ENCODE measurements around the gene PTRH2. TPM values are rescaled to one million over a fixed set of nuclear protein-coding genes. Genes with fewer than 3 reads are reported as not detected.

The PTRH2 gene
- total RNA-seq, 1 experiment from 2014 or later: 59.6 TPM

DNA sequence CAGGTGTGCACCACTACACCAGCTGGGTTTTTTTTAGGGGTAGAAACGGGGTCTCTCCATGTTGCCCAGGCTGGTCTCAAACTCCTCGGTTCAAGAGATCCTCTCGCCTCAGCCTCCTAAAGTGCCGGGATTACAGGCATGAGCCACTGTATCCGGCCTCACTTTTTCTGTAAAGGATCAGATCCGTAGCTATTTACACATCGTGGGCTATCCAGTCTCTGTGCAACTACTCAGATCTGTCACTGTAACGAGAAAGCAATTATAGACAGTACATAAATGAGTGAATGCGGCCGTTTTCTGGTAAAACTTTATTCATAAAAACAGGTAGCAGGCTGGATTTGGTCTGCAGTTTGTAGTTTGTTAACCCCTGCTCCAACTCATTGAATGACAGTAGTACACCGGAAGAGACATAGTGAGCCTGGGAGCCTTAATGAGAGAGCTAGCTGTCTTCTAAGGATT is 44.8 kb upstream of the PTRH2 start:
- RAD21 ChIA-PET (ENCODE audit: low non-redundant PET in 1 of 2, low total read pairs in 2 of 2, uncharacterized antibody in 2 of 2, unreplicated experiment in 2 of 2): interaction anchor here in 1 of 2 experiments (0.6 to 2.8 kb wide), 3 partner anchors 107 to 162 kb away, joined by 3 to 12 read pairs (median 3); no protein-coding TSS in a partner anchor
- Histone ChIP-seq H3K9me3 (ENCODE audit: control insufficient read depth in 1 of 2, insufficient read depth in 1 of 2, low read depth in 1 of 2, low read length in 2 of 2) (no peaks in the 10 kb centered on the region), H4K20me1 (ENCODE audit: insufficient read depth) (no peaks in the 10 kb centered on the region), H3K4me1 (ENCODE audit: control insufficient read depth in 1 of 2, insufficient read depth in 2 of 2, low read length in 2 of 2) (peaks cover 75 to 87% of the 10 kb centered on the region in 2 experiments), H3K27me3 (ENCODE audit: insufficient read depth, low read length) (no peaks in the 10 kb centered on the region), H3K4me3 (replicated peaks in 1 of 2; ENCODE audit: low read depth in 1 of 2, low read length in 2 of 2) (no peak overlapping the region), H2AFZ (ENCODE audit: low read depth, low read length, poor library complexity, severe bottlenecking) (no peak overlapping the region), H3K4me2 (ENCODE audit: low read length) (no peak overlapping the region), H3K36me3 (ENCODE audit: control insufficient read depth in 1 of 2, insufficient read depth in 2 of 2, low read length in 2 of 2) (no peaks in the 10 kb centered on the region), H3K79me2 (ENCODE audit: insufficient read depth, low read length) (peaks cover 3% of the 10 kb centered on the region; the same call in 1 of the 2 replicates), H3K9me2 (ENCODE audit: insufficient read depth) (no peaks in the 10 kb centered on the region), H3K27ac (ENCODE audit: low read depth, low read length) (peak overlapping the region; percentile 15; the same call in 1 of the 2 replicates), H3K9ac (ENCODE audit: low read length) (no peak overlapping the region)
- intact Hi-C loops (cut with micrococcal nuclease): loop anchor here (5.0 kb wide), 1 partner anchor 440 kb away; no protein-coding TSS in a partner anchor
- CTCF ChIA-PET: interaction anchor here (0.6 to 4.8 kb wide), 16 partner anchors 10 to 441 kb away, joined by 3 to 40 read pairs (median 7); no protein-coding TSS in a partner anchor
- DNase-seq (ENCODE audit: low read depth, low spot score) (no peak), ATAC-seq (no peak)
- POLR2A ChIA-PET: interaction anchor here (0.7 to 10.0 kb wide), 7 partner anchors 11 to 107 kb away, joined by 3 to 443 read pairs (median 8); partner anchors contain the start of genes PTRH2 and VMP1
- no peak for TF ChIP-seq CEBPB (IDR thresholded peaks at IDR 0.05; ENCODE audit: low read depth)
- no peak for TF ChIP-seq TCF7L2 (IDR thresholded peaks at IDR 0.05; ENCODE audit: borderline replicate concordance, extremely low read depth, insufficient read depth, insufficient read length)
- no peak for TF ChIP-seq SRF (IDR thresholded peaks at IDR 0.05; ENCODE audit: low read depth)
- no peak for TF ChIP-seq FOSL1 (IDR thresholded peaks at IDR 0.05; ENCODE audit: low read depth)
- no peak for TF ChIP-seq EZH2phosphoT487 (IDR thresholded peaks at IDR 0.05; ENCODE audit: borderline replicate concordance)
- TF ChIP-seq POLR2AphosphoS5 (IDR thresholded peaks at IDR 0.05; ENCODE audit: low read depth, low read length): no peak
- TF ChIP-seq, protein P1, sequence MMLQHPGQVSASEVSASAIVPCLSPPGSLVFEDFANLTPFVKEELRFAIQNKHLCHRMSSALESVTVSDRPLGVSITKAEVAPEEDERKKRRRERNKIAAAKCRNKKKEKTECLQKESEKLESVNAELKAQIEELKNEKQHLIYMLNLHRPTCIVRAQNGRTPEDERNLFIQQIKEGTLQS (IDR thresholded peaks at IDR 0.05): no peak
- no peak for TF ChIP-seq EGR1 (IDR thresholded peaks at IDR 0.05; ENCODE audit: low read depth)
- TF ChIP-seq, protein P2, sequence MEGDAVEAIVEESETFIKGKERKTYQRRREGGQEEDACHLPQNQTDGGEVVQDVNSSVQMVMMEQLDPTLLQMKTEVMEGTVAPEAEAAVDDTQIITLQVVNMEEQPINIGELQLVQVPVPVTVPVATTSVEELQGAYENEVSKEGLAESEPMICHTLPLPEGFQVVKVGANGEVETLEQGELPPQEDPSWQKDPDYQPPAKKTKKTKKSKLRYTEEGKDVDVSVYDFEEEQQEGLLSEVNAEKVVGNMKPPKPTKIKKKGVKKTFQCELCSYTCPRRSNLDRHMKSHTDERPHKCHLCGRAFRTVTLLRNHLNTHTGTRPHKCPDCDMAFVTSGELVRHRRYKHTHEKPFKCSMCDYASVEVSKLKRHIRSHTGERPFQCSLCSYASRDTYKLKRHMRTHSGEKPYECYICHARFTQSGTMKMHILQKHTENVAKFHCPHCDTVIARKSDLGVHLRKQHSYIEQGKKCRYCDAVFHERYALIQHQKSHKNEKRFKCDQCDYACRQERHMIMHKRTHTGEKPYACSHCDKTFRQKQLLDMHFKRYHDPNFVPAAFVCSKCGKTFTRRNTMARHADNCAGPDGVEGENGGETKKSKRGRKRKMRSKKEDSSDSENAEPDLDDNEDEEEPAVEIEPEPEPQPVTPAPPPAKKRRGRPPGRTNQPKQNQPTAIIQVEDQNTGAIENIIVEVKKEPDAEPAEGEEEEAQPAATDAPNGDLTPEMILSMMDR (IDR thresholded peaks at IDR 0.05 in 2 of 3, conservative IDR thresholded peaks at IDR 0.05 in 1 of 3; ENCODE audit: borderline replicate concordance in 1 of 3, insufficient read depth in 1 of 3, low read depth in 2 of 3, low read length in 2 of 3): no peak
- TF ChIP-seq SIN3A (IDR thresholded peaks at IDR 0.05; ENCODE audit: low read depth): no peak
- TF ChIP-seq, protein P3, sequence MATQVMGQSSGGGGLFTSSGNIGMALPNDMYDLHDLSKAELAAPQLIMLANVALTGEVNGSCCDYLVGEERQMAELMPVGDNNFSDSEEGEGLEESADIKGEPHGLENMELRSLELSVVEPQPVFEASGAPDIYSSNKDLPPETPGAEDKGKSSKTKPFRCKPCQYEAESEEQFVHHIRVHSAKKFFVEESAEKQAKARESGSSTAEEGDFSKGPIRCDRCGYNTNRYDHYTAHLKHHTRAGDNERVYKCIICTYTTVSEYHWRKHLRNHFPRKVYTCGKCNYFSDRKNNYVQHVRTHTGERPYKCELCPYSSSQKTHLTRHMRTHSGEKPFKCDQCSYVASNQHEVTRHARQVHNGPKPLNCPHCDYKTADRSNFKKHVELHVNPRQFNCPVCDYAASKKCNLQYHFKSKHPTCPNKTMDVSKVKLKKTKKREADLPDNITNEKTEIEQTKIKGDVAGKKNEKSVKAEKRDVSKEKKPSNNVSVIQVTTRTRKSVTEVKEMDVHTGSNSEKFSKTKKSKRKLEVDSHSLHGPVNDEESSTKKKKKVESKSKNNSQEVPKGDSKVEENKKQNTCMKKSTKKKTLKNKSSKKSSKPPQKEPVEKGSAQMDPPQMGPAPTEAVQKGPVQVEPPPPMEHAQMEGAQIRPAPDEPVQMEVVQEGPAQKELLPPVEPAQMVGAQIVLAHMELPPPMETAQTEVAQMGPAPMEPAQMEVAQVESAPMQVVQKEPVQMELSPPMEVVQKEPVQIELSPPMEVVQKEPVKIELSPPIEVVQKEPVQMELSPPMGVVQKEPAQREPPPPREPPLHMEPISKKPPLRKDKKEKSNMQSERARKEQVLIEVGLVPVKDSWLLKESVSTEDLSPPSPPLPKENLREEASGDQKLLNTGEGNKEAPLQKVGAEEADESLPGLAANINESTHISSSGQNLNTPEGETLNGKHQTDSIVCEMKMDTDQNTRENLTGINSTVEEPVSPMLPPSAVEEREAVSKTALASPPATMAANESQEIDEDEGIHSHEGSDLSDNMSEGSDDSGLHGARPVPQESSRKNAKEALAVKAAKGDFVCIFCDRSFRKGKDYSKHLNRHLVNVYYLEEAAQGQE (IDR thresholded peaks at IDR 0.05; ENCODE audit: low read depth): no peak
- TF ChIP-seq ZNF274 (IDR thresholded peaks at IDR 0.05; ENCODE audit: low read depth, low read length): no peak
- TF ChIP-seq ZFX (IDR thresholded peaks at IDR 0.05): no peak
- TF ChIP-seq, protein P4, sequence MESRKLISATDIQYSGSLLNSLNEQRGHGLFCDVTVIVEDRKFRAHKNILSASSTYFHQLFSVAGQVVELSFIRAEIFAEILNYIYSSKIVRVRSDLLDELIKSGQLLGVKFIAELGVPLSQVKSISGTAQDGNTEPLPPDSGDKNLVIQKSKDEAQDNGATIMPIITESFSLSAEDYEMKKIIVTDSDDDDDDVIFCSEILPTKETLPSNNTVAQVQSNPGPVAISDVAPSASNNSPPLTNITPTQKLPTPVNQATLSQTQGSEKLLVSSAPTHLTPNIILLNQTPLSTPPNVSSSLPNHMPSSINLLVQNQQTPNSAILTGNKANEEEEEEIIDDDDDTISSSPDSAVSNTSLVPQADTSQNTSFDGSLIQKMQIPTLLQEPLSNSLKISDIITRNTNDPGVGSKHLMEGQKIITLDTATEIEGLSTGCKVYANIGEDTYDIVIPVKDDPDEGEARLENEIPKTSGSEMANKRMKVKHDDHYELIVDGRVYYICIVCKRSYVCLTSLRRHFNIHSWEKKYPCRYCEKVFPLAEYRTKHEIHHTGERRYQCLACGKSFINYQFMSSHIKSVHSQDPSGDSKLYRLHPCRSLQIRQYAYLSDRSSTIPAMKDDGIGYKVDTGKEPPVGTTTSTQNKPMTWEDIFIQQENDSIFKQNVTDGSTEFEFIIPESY (IDR thresholded peaks at IDR 0.05; ENCODE audit: extremely low read depth, insufficient replicate concordance, low read length): no peak
- no peak for TF ChIP-seq POLR2A (IDR thresholded peaks at IDR 0.05; ENCODE audit: borderline replicate concordance, extremely low read depth, insufficient read depth, insufficient read length)
- no TSS peak for BruUV-seq (replicated peaks)
